GM19351 (cell line): ENCODE measurements around the gene COL6A3.

ENCODE experiments used
- ATAC-seq: cut with Tn5 transposase; IDR thresholded peaks from one replicate; pipeline ENCODE4 v1.9.1; 2021; ENCODE audit warnings: mild to moderate bottlenecking, moderate library complexity; ENCODE audit not compliant: unreplicated experiment

COL6A3 gene

DNA sequence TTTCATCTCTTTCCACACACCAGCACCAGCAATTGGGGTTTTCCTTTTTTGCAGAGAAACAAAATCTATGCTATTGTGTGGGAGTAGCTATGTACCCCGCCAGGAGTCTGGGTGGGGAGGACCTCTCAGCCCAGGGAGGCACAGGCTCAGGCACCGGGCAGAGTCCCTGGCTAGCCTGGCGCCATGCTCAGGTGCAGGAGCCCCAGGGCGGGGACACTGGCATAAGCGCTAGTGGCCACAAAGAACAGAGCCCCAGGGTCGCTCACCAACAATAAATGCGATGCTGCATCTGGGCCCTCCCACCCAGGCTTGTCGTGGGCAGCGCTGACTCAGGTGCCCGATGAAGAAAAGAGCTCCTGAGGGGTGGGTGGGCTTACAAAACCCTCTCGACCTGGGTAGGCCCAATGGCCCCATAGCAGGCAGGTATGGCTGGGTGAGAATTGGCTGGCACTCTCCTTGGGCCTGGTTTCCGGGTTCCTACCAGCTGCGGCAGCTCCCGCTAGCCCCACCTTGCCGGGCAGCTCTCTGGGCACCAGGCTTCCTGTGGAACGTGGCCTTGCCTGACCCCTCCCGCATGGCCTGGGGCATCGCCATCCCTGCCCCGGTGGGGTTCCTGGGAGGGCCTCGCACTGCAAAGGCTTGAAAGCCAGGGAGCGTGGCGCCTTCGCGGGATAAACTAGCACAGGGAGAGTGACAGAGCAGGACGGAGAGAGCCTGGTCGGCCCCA, 31.8 kb upstream of the COL6A3 start:
- no peak for ATAC-seq

- no peak for ATAC-seq
Observed at GRCh38 chr2:237444071-237444470, 30.1 kb upstream of the COL6A3 start.

DNA sequence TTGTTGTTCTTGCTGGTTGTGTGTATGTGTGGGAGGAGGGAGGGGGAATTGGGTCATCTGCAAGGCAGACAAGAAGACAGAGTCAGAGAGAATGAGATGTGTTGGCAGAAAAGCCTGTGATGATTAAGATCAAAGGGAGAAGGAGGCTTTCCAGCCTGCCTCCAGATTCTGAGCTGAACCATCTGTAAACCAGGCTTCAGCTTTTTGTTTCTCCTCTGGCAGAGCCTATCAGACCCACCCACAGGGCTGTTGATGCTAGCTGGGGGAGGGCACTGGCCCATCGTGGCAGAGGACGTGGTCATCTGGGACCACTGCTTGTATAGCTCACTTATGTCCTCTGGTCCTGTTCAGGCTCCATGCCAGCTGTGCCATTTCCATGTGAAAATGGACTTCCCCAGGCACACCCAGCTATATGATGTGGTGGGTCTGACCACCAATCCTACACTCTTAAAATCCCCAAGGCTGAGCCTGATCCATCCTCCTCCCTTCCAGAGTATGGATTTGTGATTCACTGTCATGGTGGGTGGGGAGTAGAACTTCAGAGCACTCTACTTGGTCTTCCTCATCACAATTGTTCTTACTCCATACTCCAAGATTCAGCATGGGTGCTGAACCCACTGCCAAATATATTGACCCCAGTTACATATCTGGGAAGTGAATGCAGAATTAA, 27.8 kb upstream of the COL6A3 start:
- ATAC-seq, result no peak

DNA sequence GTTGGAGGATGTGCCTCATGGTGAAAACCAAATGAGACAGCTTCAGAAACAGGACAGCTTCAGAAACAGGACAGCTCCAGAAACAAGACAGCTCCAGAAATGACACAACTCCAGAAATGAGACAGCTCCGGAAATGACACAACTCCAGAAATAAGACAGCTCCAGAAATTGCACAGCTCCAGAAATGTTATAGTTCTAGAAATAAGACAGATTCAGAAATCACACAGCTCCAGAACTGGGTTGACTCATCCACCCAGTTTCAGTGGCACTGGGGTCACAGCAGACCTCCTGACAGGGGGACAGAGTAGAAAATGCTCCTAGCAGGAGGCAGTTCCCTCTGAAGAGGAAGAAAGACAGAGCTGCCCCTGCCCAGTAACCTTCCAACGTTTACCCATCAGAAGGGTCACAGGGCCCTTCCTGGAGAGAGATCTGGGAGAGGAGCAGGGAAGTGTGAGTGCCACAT, 26.9 kb upstream of the COL6A3 start:
- ATAC-seq, result peak; percentile 67

DNA sequence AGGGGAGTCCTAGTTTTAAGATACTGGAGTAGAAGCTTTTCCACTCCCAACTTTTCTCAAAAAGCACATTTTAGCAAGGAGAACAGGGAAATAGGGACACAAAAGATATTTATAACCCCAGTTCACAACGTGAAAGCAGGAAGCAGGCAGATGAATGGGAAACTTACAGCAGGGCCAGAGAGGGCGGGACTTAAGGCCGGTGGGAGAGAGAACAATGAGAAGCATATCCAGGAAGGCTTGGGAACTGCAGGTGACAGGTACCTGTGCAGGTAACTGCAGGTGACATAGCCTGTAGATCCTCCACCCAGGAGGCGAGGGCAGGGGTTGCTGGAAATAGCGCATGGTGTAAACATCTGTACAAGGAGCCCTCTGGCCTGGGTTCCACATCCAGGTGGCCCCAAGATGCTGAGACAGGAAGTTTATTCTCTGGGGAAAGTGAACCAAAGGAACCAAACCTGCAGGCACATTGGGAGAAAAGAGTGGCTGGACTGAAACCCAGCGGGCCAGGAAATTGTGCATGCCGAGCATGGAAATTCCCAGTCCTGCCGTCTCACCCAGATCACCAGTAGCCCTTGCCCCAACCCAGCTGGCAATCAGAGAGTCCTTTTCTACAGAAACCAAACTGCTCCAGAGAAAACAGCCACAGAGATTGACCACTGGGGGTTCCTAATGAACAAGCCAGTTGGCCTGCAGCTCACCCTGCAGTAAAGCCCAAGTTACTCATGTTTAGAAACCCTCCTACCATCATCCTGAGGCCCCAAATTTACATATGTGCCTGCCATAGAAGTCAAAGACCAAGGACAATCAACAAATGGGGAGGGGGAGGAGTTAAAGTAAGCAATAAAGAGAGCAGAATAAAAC, 24.3 kb upstream of the COL6A3 start:
- no peak for ATAC-seq

GRCh38 chr2:237437566-237437965, 23.6 kb upstream of the COL6A3 start:
- no peak for ATAC-seq

GRCh38 chr2:237435844-237436587, 22.1 kb upstream of the COL6A3 start:
- ATAC-seq, result no peak

DNA sequence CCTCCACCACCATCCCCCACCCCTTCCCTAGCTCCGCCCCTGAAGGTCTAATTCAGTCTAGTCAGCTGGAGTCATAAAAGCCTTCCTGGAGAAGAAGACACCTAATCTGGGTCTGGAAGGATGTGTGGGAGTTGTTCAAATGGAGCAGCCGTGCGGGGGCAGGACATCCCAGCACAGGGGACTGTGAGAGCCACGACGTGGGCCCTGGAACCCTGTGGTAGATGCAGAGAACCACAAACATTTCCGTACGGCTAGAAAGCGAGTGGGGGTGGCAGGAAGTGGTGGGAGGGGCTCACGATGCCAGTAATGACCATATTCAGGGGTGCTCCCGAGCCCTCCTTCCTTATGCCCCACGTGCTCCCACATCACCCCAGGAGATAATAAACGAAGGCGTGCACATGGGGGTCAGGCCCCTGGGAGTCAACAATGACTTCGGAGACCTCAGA, 20.9 kb upstream of the COL6A3 start:
- ATAC-seq, result peak; percentile 65

DNA sequence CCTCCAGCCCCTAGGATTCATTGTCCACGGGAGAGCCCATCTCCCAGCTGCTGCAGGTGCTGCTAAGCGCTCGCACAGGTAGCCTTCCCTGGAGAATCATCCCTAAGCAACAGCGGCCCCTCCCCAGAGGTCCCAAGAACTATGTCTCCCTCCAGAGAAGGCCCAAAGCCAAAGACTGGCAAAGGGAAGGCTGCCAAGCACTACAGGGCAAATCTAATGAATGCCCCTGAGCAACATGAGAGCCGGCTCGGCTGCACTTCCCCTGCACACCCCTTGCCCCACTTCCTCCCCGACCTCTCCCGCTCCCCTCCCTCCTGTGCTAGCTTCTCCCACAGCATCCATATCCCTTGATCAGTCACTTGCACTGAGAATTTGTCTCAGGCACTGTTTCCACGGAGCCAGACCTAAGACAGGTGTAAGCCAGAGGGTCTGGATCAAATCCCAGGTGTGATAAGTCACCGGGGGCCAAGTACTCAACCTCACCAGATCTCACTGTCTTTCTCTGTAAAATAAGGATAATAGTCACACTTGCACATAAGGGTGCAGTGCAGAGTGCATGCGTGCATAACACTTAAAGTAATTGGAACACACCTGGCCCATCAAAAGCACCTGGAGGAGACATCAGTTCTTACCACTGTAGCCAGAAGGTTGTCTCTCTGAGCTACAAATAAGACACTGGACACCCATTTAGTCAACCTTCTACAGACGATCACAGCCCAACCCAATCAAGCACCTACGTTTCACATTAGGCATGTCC, 20.1 kb upstream of the COL6A3 start:
- ATAC-seq, result no peak

- no peak for ATAC-seq
Observed at GRCh38 chr2:237432484-237433092, 18.6 kb upstream of the COL6A3 start.

DNA sequence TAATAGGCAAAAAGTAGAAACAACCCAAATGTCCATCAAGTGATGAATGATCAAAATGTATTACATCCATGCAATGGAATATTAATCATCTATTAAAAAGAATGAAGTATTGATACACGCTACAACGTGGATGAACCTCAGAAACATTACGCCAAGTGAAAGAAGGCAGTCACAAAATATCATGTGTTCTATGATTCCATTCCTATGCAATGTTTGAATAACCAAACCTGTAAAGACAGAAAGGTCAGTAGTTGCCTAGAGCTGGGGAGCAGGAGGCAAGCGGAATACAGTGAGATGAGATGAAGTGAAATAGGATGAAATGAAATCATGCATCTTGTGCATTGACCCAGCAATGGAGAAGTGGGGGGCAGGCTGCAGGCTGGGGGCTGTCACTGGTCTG, 17.9 kb upstream of the COL6A3 start:
- no peak for ATAC-seq

DNA sequence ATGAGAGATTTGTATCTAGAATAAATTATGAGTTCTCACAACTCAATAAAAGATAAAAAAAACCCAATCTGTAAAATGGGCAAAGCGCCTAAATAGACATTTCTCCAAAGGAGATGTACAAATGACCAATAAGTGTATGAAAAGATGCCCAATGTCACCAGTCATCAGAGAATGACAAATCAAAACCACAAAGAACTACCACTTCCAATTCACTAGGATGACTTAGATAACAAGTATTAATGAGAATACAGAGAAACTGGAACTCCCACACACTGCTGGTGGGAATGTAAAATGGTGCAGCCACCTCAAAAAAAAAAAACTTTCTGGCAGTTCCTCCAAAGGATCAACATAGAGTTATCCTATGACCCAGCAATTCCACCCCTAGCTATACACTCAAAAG, 17.4 kb upstream of the COL6A3 start:
- peak; percentile 36 for ATAC-seq

- ATAC-seq, result no peak
Observed at GRCh38 chr2:237430861-237431260, 16.9 kb upstream of the COL6A3 start.

GRCh38 chr2:237429753-237430152, 15.8 kb upstream of the COL6A3 start:
- no peak for ATAC-seq

- ATAC-seq, result peak; percentile 61
Observed at GRCh38 chr2:237427769-237428506, 14.0 kb upstream of the COL6A3 start.

- no peak for ATAC-seq
Observed at GRCh38 chr2:237426517-237426916, 12.6 kb upstream of the COL6A3 start.

DNA sequence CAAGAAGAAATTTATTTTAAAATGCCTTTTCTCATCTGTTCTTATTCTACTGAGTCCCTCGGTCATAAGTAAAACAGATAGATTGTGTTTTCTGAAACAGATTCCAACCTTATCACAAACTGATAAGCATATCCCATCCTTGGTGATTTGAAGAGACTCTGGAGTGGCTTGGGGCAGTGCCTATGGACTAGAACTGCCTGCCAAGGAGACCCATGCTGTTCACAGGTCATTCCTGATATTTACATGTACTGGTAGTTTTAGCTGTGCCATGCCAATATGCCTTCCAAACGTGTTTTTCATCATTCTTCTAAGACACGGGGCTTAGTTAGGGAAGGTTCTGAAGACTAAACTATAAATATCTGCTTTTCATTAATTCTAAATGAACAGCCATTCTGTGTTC, 11.4 kb upstream of the COL6A3 start:
- no peak for ATAC-seq

GRCh38 chr2:237424544-237424943, 10.6 kb upstream of the COL6A3 start:
- no peak for ATAC-seq

- no peak for ATAC-seq
Observed at GRCh38 chr2:237423891-237424290, 9.9 kb upstream of the COL6A3 start.
